ENCODE measurements around the gene STN1.
A peak's percentile ranks its signal among the peaks of the same experiment; 100 is the strongest.

- TF ChIP-seq CTCF (conservative IDR thresholded peaks at IDR 0.05 in 1 of 2, IDR thresholded peaks at IDR 0.05 in 1 of 2; ENCODE audit: extremely low read depth in 1 of 2, insufficient read depth in 1 of 2, low read depth in 1 of 2, low read length in 2 of 2) (peak; percentile 19 to 38), EZH2 (IDR thresholded peaks at IDR 0.05; ENCODE audit: borderline replicate concordance, low read length) (no peak)
Observed at GRCh38 chr10:103870516-103870915, 47.5 kb downstream of the STN1 start.
